CD4-positive, alpha-beta T cell treated with Interferon gamma for 1 hour (primary cell): ENCODE data around the gene DERL2.

Source experiments
- DNase-seq: peaks from one replicate; pipeline ENCODE4 v3.0.0-alpha.2; 2020

DERL2 gene

GRCh38 chr17:5500589-5501391, 14.8 kb upstream of the DERL2 start:
- peak; percentile 86 for DNase-seq

- DNase-seq = no peak
These were observed 14.2 kb upstream of the DERL2 start for GRCh38 chr17:5500247-5500588.

GRCh38 chr17:5499476-5500231, 13.7 kb upstream of the DERL2 start:
- DNase-seq = no peak

GRCh38 chr17:5492970-5493369, 7.0 kb upstream of the DERL2 start:
- DNase-seq = no peak

GRCh38 chr17:5488752-5489151, 2.8 kb upstream of the DERL2 start:
- DNase-seq = no peak

GRCh38 chr17:5486206-5487124, 487 bp upstream of the DERL2 start, which contains the start of gene MIS12:
MIS12 (plus strand) TSS chr17:5486566; CDS start chr17:5488863, 2,297 bp downstream.
- DNase-seq = peak; percentile 99

GRCh38 chr17:5481451-5481850, 4.5 kb downstream of the DERL2 start:
- DNase-seq = no peak

- DNase-seq = no peak
These were observed 5.0 kb downstream of the DERL2 start for GRCh38 chr17:5480962-5481361.

- no peak for DNase-seq
These were observed 7.0 kb downstream of the DERL2 start for GRCh38 chr17:5478992-5479391.

- DNase-seq = no peak
These were observed 12.1 kb downstream of the DERL2 start for GRCh38 chr17:5473906-5474305.

- DNase-seq = no peak
These were observed 13.5 kb downstream of the DERL2 start for GRCh38 chr17:5472511-5472910.

GRCh38 chr17:5468075-5468473, 17.9 kb downstream of the DERL2 start:
- DNase-seq = no peak

GRCh38 chr17:5467416-5467815, 18.6 kb downstream of the DERL2 start:
- DNase-seq = no peak

GRCh38 chr17:5466295-5466694, 19.7 kb downstream of the DERL2 start:
- no peak for DNase-seq

- no peak for DNase-seq
These were observed 21.1 kb downstream of the DERL2 start for GRCh38 chr17:5464717-5465507.

GRCh38 chr17:5446786-5447185, 39.2 kb downstream of the DERL2 start:
- DNase-seq = no peak

GRCh38 chr17:5444209-5444608, 41.8 kb downstream of the DERL2 start:
- DNase-seq = no peak

GRCh38 chr17:5443728-5444127, 42.2 kb downstream of the DERL2 start:
- no peak for DNase-seq

GRCh38 chr17:5439446-5439764, 46.6 kb downstream of the DERL2 start:
- DNase-seq = no peak

GRCh38 chr17:5438716-5439445, 47.1 kb downstream of the DERL2 start, which contains the start of gene C1QBP:
C1QBP (minus strand) TSS chr17:5439155; CDS start chr17:5439073, 82 bp downstream.
- peak; percentile 91 for DNase-seq

- no peak for DNase-seq
These were observed 48.2 kb downstream of the DERL2 start for GRCh38 chr17:5437721-5438317.
